SH-SY5Y (cell line): ENCODE results near the gene COG2.

Source experiments
- GATA2 ChIP-seq: IDR thresholded peaks from 2 replicates; pipeline ENCODE4 v1.6.1; 2011; ENCODE audit warnings: mild to moderate bottlenecking, low read depth, low read length
- GATA3 ChIP-seq: IDR thresholded peaks from 2 replicates; pipeline ENCODE4 v1.6.1; 2011; ENCODE audit warnings: low read depth, mild to moderate bottlenecking, low read length, moderate library complexity

Gene COG2

DNA sequence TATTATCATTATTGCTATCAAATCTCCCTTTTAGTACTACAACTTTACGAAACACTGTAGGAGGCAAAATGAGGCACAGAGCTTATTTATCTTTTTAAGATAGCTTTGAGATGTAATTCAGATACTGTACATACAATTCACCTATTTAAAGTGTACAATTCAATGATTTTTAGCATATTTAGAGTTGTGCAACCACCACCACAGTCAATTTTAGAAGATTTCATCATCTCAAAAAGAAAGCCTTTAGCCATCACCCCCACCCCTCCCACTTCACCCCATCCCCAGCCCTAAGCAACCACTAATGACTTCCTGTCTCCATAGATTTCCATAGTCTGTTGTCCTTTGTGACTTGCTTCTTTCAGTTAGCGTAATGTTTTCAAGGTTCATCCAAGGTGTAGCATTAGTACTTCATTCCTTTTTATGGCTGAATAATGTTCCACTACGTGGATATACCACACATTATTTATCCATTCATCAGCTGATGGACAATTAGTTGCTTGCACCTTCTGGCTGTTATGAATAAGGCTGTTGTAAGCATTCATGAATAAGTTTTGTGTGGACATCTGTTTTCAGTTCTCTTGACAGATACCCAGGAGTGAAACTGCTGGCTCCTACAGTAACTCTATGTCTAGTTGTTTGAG is 95.5 kb downstream of the COG2 start:
- TF ChIP-seq GATA3 (no peak), GATA2 (no peak)

GRCh38 chr1:230739564-230740290 is 97.4 kb downstream of the COG2 start:
- TF ChIP-seq GATA3 = no peak
- no peak for TF ChIP-seq GATA2
